Lower lobe of right lung (tissue), 2 donors: ENCODE results near the gene KANK4. TPM values are rescaled to one million over a fixed set of nuclear protein-coding genes. Genes with fewer than 3 reads are reported as not detected.

Experiments used
- ATAC-seq, 2 donors: fragments of 200-7000 bp; cut with Tn5 transposase; one replicate each; pipeline ENCODE4 v1.9.1; 2020 to 2022; ENCODE audit warnings: mild to moderate bottlenecking in 2 of 2, moderate library complexity in 2 of 2
- DNase-seq: peaks from one replicate; pipeline ENCODE4 v3.0.0-alpha.2; 2020
- H3K27ac ChIP-seq: fragments of 200-600 bp; one replicate; pipeline ENCODE4 v1.8.0; 2022
- H3K27me3 ChIP-seq: fragments of 200-600 bp; one replicate; pipeline ENCODE4 v1.8.0; 2022; ENCODE audit warnings: low read depth
- H3K36me3 ChIP-seq: fragments of 200-600 bp; one replicate; pipeline ENCODE4 v1.8.0; 2022; ENCODE audit warnings: mild to moderate bottlenecking
- H3K4me1 ChIP-seq: fragments of 200-600 bp; one replicate; pipeline ENCODE4 v1.8.0; 2022
- H3K4me3 ChIP-seq: fragments of 200-600 bp; one replicate; pipeline ENCODE4 v1.8.0; 2022; ENCODE audit warnings: mild to moderate bottlenecking
- H3K9me3 ChIP-seq: fragments of 200-600 bp; one replicate; pipeline ENCODE4 v1.8.0; 2022
- CTCF ChIP-seq: fragments of 200-600 bp; IDR thresholded peaks from one replicate; pipeline ENCODE4 v1.8.0; 2022; ENCODE audit warnings: antibody characterized with exemption, mild to moderate bottlenecking
- intact Hi-C: fragments of 100-400 bp; cut with DNase I; formaldehyde crosslinking; loops from one replicate; pipeline ENCODE4 v1.11.0; 2022
- total RNA-seq: library from RNA; stranded (reverse); fragmentation: NEBNext Ultra II Directional; extraction: Animal tissue kit (Norgen Biotek cat#: 25700); gene quantifications from one replicate; pipeline ENCODE4 v1.2.1, GENCODE V29; 2021
- donor health status: DM: no; HTN: yes; CAD: no; lungs with severe emphysema.

Gene KANK4
- total RNA-seq, 1 donor from 2014 or later = 4.4 TPM

DNA sequence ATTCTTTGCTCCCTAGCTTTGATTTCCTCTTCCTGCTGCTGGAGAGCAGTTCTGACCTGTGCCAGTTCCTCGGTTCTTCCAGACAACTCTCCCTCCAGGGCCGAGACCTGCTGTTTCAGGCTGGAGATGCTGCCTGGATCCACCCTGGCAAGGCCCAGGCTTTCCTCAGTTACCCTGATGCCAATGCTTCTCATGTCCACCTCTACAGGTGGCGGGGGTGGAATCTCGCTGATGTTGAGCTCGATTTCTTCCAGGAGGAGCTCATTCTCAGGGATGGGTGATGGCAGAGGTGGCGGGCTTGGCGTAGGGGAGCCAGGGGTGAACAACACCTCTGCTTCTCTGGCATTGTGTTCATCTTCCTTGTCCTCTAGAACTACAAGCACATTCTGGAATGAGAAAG, 45.3 kb downstream of the KANK4 start:
- intact Hi-C loops = no loop called here
- H3K27ac ChIP-seq = no peak overlapping the region
- no peaks in the 10 kb centered on the region for H3K27me3 ChIP-seq
- H3K9me3 ChIP-seq = no peaks in the 10 kb centered on the region
- ATAC-seq (no peak), DNase-seq (no peak)
- no peak overlapping the region for H3K4me3 ChIP-seq
- H3K4me1 ChIP-seq = no peaks in the 10 kb centered on the region
- no peak for TF ChIP-seq CTCF
- peaks cover 5% of the 10 kb centered on the region for H3K36me3 ChIP-seq

DNA sequence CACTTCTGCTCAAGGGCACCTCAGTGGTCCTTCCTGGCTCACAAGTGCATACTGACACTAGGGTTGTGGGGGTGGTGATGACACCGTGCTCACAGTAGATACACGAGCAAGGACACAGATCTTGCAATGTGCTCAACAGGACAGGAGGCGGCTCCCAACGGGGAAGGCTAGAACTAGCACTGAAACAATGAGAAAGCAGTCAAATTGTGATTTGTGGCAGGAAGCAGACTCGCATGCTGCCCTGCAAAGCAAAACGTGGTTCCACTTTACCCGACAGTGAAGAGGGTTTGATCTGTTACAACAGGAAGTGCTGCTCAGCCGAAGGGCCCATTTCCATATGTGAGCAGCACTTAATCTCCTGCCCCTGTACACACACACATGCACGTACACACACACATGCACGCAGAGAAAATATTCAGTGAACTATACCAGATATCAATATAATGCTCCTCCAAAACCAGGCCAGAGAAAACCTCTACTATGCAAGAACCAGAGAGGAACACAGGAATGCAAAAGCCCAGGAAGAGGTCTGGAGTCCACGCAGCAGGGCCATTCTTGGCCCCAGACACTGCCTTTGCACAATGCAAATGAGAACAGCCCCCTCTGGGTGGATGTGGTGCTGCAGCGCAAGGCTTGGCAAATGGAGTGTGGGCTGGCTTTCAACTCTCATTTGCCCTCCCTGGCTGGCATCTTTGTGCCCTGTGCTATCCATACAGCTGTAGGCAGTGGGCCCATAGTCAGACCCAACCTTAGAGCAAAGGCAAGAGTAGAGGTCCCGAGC, 47.1 kb downstream of the KANK4 start:
- no peaks in the 10 kb centered on the region for H3K9me3 ChIP-seq
- no peaks in the 10 kb centered on the region for H3K4me1 ChIP-seq
- intact Hi-C loops = no loop called here
- no peaks in the 10 kb centered on the region for H3K27me3 ChIP-seq
- no peak for DNase-seq
- no peak overlapping the region for H3K27ac ChIP-seq
- no peak overlapping the region for H3K4me3 ChIP-seq
- no peak for TF ChIP-seq CTCF
- peaks cover 5% of the 10 kb centered on the region for H3K36me3 ChIP-seq
- ATAC-seq = peak in 1 of 2 donors; percentile 26

GRCh38 chr1:62271134-62271533, 48.1 kb downstream of the KANK4 start:
- no peak for TF ChIP-seq CTCF
- H3K27ac ChIP-seq = no peak overlapping the region
- DNase-seq (no peak), ATAC-seq (no peak)
- peaks cover 5% of the 10 kb centered on the region for H3K36me3 ChIP-seq
- H3K9me3 ChIP-seq = no peaks in the 10 kb centered on the region
- H3K4me3 ChIP-seq = no peak overlapping the region
- H3K27me3 ChIP-seq = no peaks in the 10 kb centered on the region
- no peaks in the 10 kb centered on the region for H3K4me1 ChIP-seq
- intact Hi-C loops = no loop called here

DNA sequence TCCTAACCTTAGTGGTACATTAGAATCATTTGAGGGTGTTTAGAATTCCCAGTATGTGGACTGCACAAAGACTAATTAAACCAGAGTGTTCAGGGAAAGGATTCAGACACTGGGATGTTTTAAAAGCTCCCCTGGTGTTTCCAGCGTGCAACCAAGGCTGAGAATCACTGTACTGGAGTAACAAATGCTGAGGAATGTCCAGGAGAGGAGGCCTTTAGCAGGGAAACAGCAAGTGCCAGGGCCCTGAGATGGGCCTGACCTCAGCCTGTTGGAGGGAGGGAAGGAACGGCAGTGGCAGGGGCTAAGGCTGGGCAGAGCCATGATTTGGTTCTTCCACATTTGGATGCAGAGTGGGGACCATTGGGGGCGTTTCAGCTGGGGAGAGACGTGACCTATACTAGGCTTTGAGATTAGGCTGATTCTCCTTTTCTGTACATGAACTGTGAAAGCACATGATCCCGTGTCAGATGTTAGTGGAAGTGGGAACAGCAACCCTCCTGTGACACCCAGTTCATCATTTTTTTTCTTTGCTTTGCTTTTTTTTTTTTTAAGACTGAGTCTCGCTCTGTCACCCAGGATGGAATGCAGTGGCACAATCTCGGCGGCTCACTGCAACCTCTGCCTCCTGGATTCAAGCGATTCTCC, 49.3 kb downstream of the KANK4 start:
- Histone ChIP-seq H3K27ac (no peak overlapping the region), H3K27me3 (no peaks in the 10 kb centered on the region), H3K9me3 (no peaks in the 10 kb centered on the region), H3K4me1 (no peaks in the 10 kb centered on the region), H3K4me3 (no peak overlapping the region), H3K36me3 (peaks cover 5% of the 10 kb centered on the region)
- ATAC-seq = no peak
- TF ChIP-seq CTCF = no peak
- no peak for DNase-seq
- intact Hi-C loops = no loop called here

DNA sequence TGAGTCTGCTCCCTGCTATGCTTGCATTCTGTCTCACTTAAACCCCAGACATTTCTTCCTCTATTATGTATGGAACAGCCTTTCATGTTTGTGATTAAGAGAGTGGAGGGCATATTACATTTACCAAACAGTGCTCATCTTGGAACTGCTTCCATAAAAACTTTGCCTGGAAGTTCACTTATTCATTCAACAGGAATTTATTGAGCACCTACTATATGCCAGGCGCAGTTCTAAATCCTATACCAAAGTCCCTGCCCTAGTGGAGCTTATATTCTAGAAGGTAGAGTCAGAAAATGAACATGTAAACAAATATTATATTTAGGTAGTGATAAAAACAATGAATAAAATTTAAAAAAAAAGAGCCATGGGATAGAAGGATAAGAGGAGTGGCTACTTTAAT, 49.8 kb downstream of the KANK4 start:
- H3K27me3 ChIP-seq = no peaks in the 10 kb centered on the region
- peaks cover 5% of the 10 kb centered on the region for H3K36me3 ChIP-seq
- no peak for ATAC-seq
- no peak for TF ChIP-seq CTCF
- H3K4me3 ChIP-seq = no peak overlapping the region
- no peaks in the 10 kb centered on the region for H3K4me1 ChIP-seq
- DNase-seq = no peak
- no peak overlapping the region for H3K27ac ChIP-seq
- intact Hi-C loops = no loop called here
- no peaks in the 10 kb centered on the region for H3K9me3 ChIP-seq
